GM23338 (cell line): Measurements from ENCODE around the gene EPHB1.

Experiments used
- CREB1 ChIP-seq: fragments of 250-450 bp; sonication (Bioruptor Pico); IDR thresholded peaks from 2 replicates; pipeline ENCODE4 v1.5.0; 2020; ENCODE audit warnings: low read depth, mild to moderate bottlenecking, moderate library complexity
- CTCF ChIP-seq, 2 experiments: fragments of 200-600 bp in 1 of 2; sonication (generic) in 1 of 2; conservative IDR thresholded peaks; 2 replicates each; pipeline versions ENCODE4 v1.5.1 to v1.6.1; 2016 to 2017; ENCODE audit warnings: antibody characterized with exemption in 2 of 2, low read depth in 2 of 2, mild to moderate bottlenecking in 2 of 2, moderate library complexity in 1 of 2
- EZH2 ChIP-seq: fragments of 200-600 bp; sonication (generic); IDR thresholded peaks from one replicate; pipeline ENCODE4 v1.8.0; 2017; ENCODE audit warnings: antibody characterized with exemption, mild to moderate bottlenecking, low read depth; ENCODE audit not compliant: unreplicated experiment
- EZH2phosphoT487 ChIP-seq: fragments of 200-600 bp; sonication (generic); IDR thresholded peaks from one replicate; pipeline ENCODE4 v1.8.1; 2018; ENCODE audit warnings: antibody characterized with exemption; ENCODE audit not compliant: unreplicated experiment
- JUNB ChIP-seq: IDR thresholded peaks from one replicate; pipeline ENCODE4 v1.6.1; 2016; ENCODE audit warnings: antibody characterized with exemption; ENCODE audit not compliant: unreplicated experiment
- NANOG ChIP-seq: IDR thresholded peaks from 2 replicates; pipeline ENCODE4 v1.6.1; 2016; ENCODE audit warnings: antibody characterized with exemption, borderline replicate concordance
- REST ChIP-seq: IDR thresholded peaks from one replicate; pipeline ENCODE4 v1.6.1; 2018; ENCODE audit warnings: antibody characterized with exemption; ENCODE audit not compliant: unreplicated experiment
- ZNF462 ChIP-seq: fragments of 250-450 bp; sonication (Bioruptor Pico); IDR thresholded peaks from 2 replicates; pipeline ENCODE4 v1.5.0; 2020; ENCODE audit warnings: mild to moderate bottlenecking, moderate library complexity

- TF ChIP-seq REST (no peak), CTCF (conservative IDR thresholded peaks at IDR 0.05; ENCODE audit: low read depth in 2 of 2) (no peak), EZH2phosphoT487 (no peak), EZH2 (no peak), ZNF462 (no peak), NANOG (no peak), JUNB (no peak), CREB1 (CRISPR knock-in tag) (no peak)
These were observed 19.2 kb upstream of the EPHB1 start for GRCh38 chr3:134775831-134776230.
